SU-DHL-6 (cell line): ENCODE results near the gene PWP2.
"Not testable (repeated sequence)": the region's sequence is repeated elsewhere in the genome, so short reads cannot be mapped to it uniquely, and the experiment has no call there.

Experiments used
- EZH2phosphoT487 ChIP-seq: fragments of 200-600 bp; sonication (generic), shearing (Covaris generic); conservative IDR thresholded peaks from 2 replicates; pipeline ENCODE4 v1.6.1; 2018; ENCODE audit warnings: mild to moderate bottlenecking, antibody characterized with exemption, low read length, moderate library complexity, mixed read lengths
- TF ChIP-seq, protein P1 (sequence below): fragments of 200-600 bp; sonication (generic); IDR thresholded peaks from one replicate; pipeline ENCODE4 v1.5.1; 2017; ENCODE audit warnings: antibody characterized with exemption, mild to moderate bottlenecking, low read length, moderate library complexity; ENCODE audit not compliant: insufficient read depth, poor library complexity, severe bottlenecking

DNA sequence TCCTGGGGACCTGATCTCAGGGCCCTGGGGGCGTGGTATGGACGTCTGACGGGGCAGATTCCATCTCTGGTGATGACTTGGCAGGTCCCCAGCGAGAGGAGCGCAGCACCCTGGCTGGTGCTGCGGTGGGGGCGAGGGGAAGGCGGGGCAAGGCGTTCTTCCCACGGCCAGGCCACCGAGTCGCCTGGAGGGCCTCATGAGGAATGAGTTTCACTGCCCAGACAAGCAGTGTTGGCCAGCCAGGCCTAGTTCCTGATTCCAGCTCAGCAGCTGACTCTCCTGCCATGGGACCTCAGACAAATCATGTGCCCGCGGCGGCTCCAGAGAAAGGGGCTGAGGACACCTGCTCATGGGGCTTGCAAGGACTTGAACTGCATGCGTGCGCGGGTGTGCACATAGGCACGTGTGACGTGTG, 47.6 kb downstream of the PWP2 start:
- TF ChIP-seq, protein P1, sequence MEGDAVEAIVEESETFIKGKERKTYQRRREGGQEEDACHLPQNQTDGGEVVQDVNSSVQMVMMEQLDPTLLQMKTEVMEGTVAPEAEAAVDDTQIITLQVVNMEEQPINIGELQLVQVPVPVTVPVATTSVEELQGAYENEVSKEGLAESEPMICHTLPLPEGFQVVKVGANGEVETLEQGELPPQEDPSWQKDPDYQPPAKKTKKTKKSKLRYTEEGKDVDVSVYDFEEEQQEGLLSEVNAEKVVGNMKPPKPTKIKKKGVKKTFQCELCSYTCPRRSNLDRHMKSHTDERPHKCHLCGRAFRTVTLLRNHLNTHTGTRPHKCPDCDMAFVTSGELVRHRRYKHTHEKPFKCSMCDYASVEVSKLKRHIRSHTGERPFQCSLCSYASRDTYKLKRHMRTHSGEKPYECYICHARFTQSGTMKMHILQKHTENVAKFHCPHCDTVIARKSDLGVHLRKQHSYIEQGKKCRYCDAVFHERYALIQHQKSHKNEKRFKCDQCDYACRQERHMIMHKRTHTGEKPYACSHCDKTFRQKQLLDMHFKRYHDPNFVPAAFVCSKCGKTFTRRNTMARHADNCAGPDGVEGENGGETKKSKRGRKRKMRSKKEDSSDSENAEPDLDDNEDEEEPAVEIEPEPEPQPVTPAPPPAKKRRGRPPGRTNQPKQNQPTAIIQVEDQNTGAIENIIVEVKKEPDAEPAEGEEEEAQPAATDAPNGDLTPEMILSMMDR: not testable (repeated sequence)
- TF ChIP-seq EZH2phosphoT487: not testable (repeated sequence)
